HG03432 (cell line): ENCODE data around the gene SOCS3.

Experiments
- ATAC-seq: cut with Tn5 transposase; IDR thresholded peaks from one replicate; pipeline ENCODE4 v1.9.1; 2021; ENCODE audit warnings: mild to moderate bottlenecking, moderate library complexity; ENCODE audit not compliant: unreplicated experiment

The SOCS3 gene

GRCh38 chr17:78368854-78369495 is 9.1 kb upstream of the SOCS3 start:
- no peak for ATAC-seq

- ATAC-seq: no peak
These were observed 8.5 kb upstream of the SOCS3 start for GRCh38 chr17:78368348-78368747.

GRCh38 chr17:78367193-78367592 is 7.3 kb upstream of the SOCS3 start:
- no peak for ATAC-seq

GRCh38 chr17:78366109-78366848 is 6.4 kb upstream of the SOCS3 start:
- no peak for ATAC-seq

GRCh38 chr17:78365561-78366108 is 5.8 kb upstream of the SOCS3 start:
- no peak for ATAC-seq

GRCh38 chr17:78364436-78365281 is 4.8 kb upstream of the SOCS3 start:
- no peak for ATAC-seq

GRCh38 chr17:78362671-78363070 is 2.8 kb upstream of the SOCS3 start:
- ATAC-seq: no peak

GRCh38 chr17:78362232-78362631 is 2.4 kb upstream of the SOCS3 start:
- no peak for ATAC-seq

GRCh38 chr17:78361225-78361701 is 1.4 kb upstream of the SOCS3 start:
- ATAC-seq: no peak

GRCh38 chr17:78360371-78361224 is 721 bp upstream of the SOCS3 start:
- peak; percentile 25 for ATAC-seq

GRCh38 chr17:78359321-78359996 is 418 bp downstream of the SOCS3 start:
- no peak for ATAC-seq

GRCh38 chr17:78358538-78359320 is 1.1 kb downstream of the SOCS3 start:
- no peak for ATAC-seq

- no peak for ATAC-seq
These were observed 2.0 kb downstream of the SOCS3 start for GRCh38 chr17:78357672-78358537.

GRCh38 chr17:78357177-78357586 is 2.7 kb downstream of the SOCS3 start:
- ATAC-seq: no peak

GRCh38 chr17:78356101-78356713 is 3.7 kb downstream of the SOCS3 start:
- peak; percentile 59 for ATAC-seq

GRCh38 chr17:78355701-78356100 is 4.2 kb downstream of the SOCS3 start:
- ATAC-seq: no peak

- ATAC-seq: no peak
These were observed 4.7 kb downstream of the SOCS3 start for GRCh38 chr17:78355045-78355641.
